OCI-LY3 (cell line): ENCODE results near the gene CACNA1C.

Experiments used
- H2AFZ ChIP-seq: fragments of 200-600, 300-600 bp; shearing (Covaris generic); 2 replicates; pipeline ENCODE4 v1.6.0; 2014; ENCODE audit warnings: antibody characterized with exemption, low read depth, low read length
- H3K27ac ChIP-seq: fragments of 200-600, 300-600 bp; sonication (generic); 2 replicates; pipeline ENCODE4 v1.5.1; 2014; ENCODE audit warnings: mild to moderate bottlenecking, low read length, moderate library complexity, mixed read lengths
- H3K27me3 ChIP-seq: fragments of 200-600, 300-600 bp; sonication (generic); 2 replicates; pipeline ENCODE4 v1.6.1; 2014; ENCODE audit warnings: low read depth, low read length, mixed read lengths
- H3K36me3 ChIP-seq: fragments of 200-600, 300-600 bp; sonication (generic); replicated peaks from 2 replicates; pipeline ENCODE3; 2014; ENCODE audit warnings: low read depth, low read length, mixed read lengths
- H3K4me1 ChIP-seq: fragments of 300-600, 200-600 bp; sonication (generic); 2 replicates; pipeline ENCODE4 v1.6.1; 2014; ENCODE audit warnings: low read length, mixed read lengths
- H3K4me2 ChIP-seq: fragments of 200-600, 300-600 bp; sonication (generic); 2 replicates; pipeline ENCODE4 v1.6.1; 2014; ENCODE audit warnings: low read length, mixed read lengths
- H3K4me3 ChIP-seq: fragments of 300-600, 200-600 bp; sonication (generic); 2 replicates; pipeline ENCODE4 v1.5.1; 2014; ENCODE audit warnings: antibody characterized with exemption, mild to moderate bottlenecking, low read length, moderate library complexity
- H3K79me2 ChIP-seq: fragments of 300-600, 200-600 bp; shearing (Covaris generic); 2 replicates; pipeline ENCODE4 v1.6.1; 2014; ENCODE audit warnings: mild to moderate bottlenecking, low read length, mixed read lengths
- H3K9ac ChIP-seq: fragments of 300-600, 200-600 bp; shearing (Covaris generic); 2 replicates; pipeline ENCODE4 v1.6.0; 2014; ENCODE audit warnings: mild to moderate bottlenecking, low read length, moderate library complexity
- H3K9me3 ChIP-seq: fragments of 200-600, 300-600 bp; shearing (Covaris generic); 2 replicates; pipeline ENCODE4 v1.6.1; 2014; ENCODE audit warnings: low read length, mixed read lengths; ENCODE audit not compliant: insufficient read depth
- H4K20me1 ChIP-seq: fragments of 200-600, 300-600 bp; sonication (generic); 2 replicates; pipeline ENCODE4 v1.6.1; 2016; ENCODE audit warnings: low read length, mixed read lengths; ENCODE audit not compliant: insufficient read depth
- CTCF ChIP-seq: fragments of 200-600, 300-600 bp; sonication (generic); IDR thresholded peaks from 2 replicates; pipeline ENCODE4 v1.5.1; 2014; ENCODE audit warnings: antibody characterized with exemption, low read length, low read depth
- EZH2phosphoT487 ChIP-seq: fragments of 200-600 bp; shearing (Covaris generic); IDR thresholded peaks from 2 replicates; pipeline ENCODE4 v1.6.1; 2018; ENCODE audit warnings: antibody characterized with exemption, mixed run types, low read depth

Gene CACNA1C

GRCh38 chr12:2009623-2010022 is 43.2 kb upstream of the CACNA1C start:
- no peaks in the 10 kb centered on the region for H3K9me3 ChIP-seq
- no peak overlapping the region for H3K27ac ChIP-seq
- H3K4me3 ChIP-seq: no peak overlapping the region
- TF ChIP-seq EZH2phosphoT487 (no peak), CTCF (peak; percentile 25; the same call in 1 of the 2 replicates)
- H3K4me1 ChIP-seq: peaks cover 11% of the 10 kb centered on the region; the same call in 1 of the 2 replicates
- H3K79me2 ChIP-seq: no peaks in the 10 kb centered on the region
- H2AFZ ChIP-seq: no peak overlapping the region
- no peak overlapping the region for H3K9ac ChIP-seq
- no peaks in the 10 kb centered on the region for H3K27me3 ChIP-seq
- no peak overlapping the region for H3K4me2 ChIP-seq
- no peaks in the 10 kb centered on the region for H4K20me1 ChIP-seq
- H3K36me3 ChIP-seq: no peaks in the 10 kb centered on the region

GRCh38 chr12:2011643-2012607 is 40.9 kb upstream of the CACNA1C start:
- Histone ChIP-seq H3K4me3 (no peak overlapping the region), H4K20me1 (no peaks in the 10 kb centered on the region), H3K27ac (no peak overlapping the region)

GRCh38 chr12:2013086-2013485 is 39.7 kb upstream of the CACNA1C start:
- Histone ChIP-seq H3K27me3 (no peaks in the 10 kb centered on the region; the same call in 1 of the 2 replicates), H2AFZ (no peak overlapping the region), H3K4me2 (no peak overlapping the region), H3K79me2 (no peaks in the 10 kb centered on the region), H3K27ac (no peak overlapping the region), H4K20me1 (no peaks in the 10 kb centered on the region), H3K4me3 (no peak overlapping the region), H3K4me1 (peaks cover 17% of the 10 kb centered on the region), H3K9me3 (no peaks in the 10 kb centered on the region), H3K9ac (no peak overlapping the region), H3K36me3 (no peaks in the 10 kb centered on the region)
- TF ChIP-seq CTCF (no peak), EZH2phosphoT487 (no peak)

More at GRCh38 chr12:2011643-2012607, 40.9 kb upstream of the CACNA1C start:
- Histone ChIP-seq H2AFZ (no peak overlapping the region), H3K27me3 (no peaks in the 10 kb centered on the region), H3K9ac (no peak overlapping the region), H3K9me3 (no peaks in the 10 kb centered on the region), H3K79me2 (no peaks in the 10 kb centered on the region), H3K4me1 (peaks cover 8% of the 10 kb centered on the region), H3K4me2 (no peak overlapping the region), H3K36me3 (no peaks in the 10 kb centered on the region)
- no peak for TF ChIP-seq EZH2phosphoT487
- TF ChIP-seq CTCF: no peak

- TF ChIP-seq EZH2phosphoT487 (no peak), CTCF (no peak)
- Histone ChIP-seq H3K9me3 (no peaks in the 10 kb centered on the region), H3K27ac (no peak overlapping the region)
Observed at GRCh38 chr12:2013527-2014223, 39.1 kb upstream of the CACNA1C start.

More at GRCh38 chr12:2013527-2014223, 39.1 kb upstream of the CACNA1C start:
- no peaks in the 10 kb centered on the region for H3K36me3 ChIP-seq
- H3K4me1 ChIP-seq: peaks cover 17% of the 10 kb centered on the region
- no peak overlapping the region for H3K4me3 ChIP-seq
- H3K79me2 ChIP-seq: no peaks in the 10 kb centered on the region
- H4K20me1 ChIP-seq: no peaks in the 10 kb centered on the region
- H3K9ac ChIP-seq: no peak overlapping the region
- no peak overlapping the region for H2AFZ ChIP-seq
- no peak overlapping the region for H3K4me2 ChIP-seq
- no peaks in the 10 kb centered on the region; the same call in 1 of the 2 replicates for H3K27me3 ChIP-seq
